Mesendoderm (in vitro differentiated cells): ENCODE results near the gene PMEPA1.

Experiments used
- DNase-seq: peaks from one replicate; pipeline ENCODE4 v3.0.0; 2013
- H2AK5ac ChIP-seq: 2 replicates; pipeline ENCODE4 v1.6.1; 2013; ENCODE audit warnings: low read length, inconsistent platforms
- H2BK120ac ChIP-seq: 2 replicates; pipeline ENCODE4 v1.6.1; 2013; ENCODE audit warnings: low read depth, mild to moderate bottlenecking, low read length, moderate library complexity, mixed read lengths
- H2BK15ac ChIP-seq: replicated peaks from 2 replicates; pipeline ENCODE4 v1.6.1; 2013; ENCODE audit warnings: low read depth, mild to moderate bottlenecking, moderate library complexity
- H2BK5ac ChIP-seq: 2 replicates; pipeline ENCODE4 v1.6.1; 2013; ENCODE audit warnings: low read length, inconsistent platforms
- H3K18ac ChIP-seq: 2 replicates; pipeline ENCODE4 v1.6.1; 2013; ENCODE audit warnings: mild to moderate bottlenecking, low read length, mixed read lengths
- H3K23ac ChIP-seq: one replicate; pipeline ENCODE4 v1.6.1; 2013; ENCODE audit warnings: low read length
- H3K27ac ChIP-seq: 2 replicates; pipeline ENCODE4 v1.5.1; 2013; ENCODE audit warnings: low read depth, mild to moderate bottlenecking, inconsistent platforms, low read length, moderate library complexity
- H3K27me3 ChIP-seq: 2 replicates; pipeline ENCODE4 v1.6.1; 2013; ENCODE audit warnings: low read length, control low read depth, mild to moderate bottlenecking, inconsistent platforms; ENCODE audit not compliant: insufficient read depth, poor library complexity
- H3K36me3 ChIP-seq: 2 replicates; pipeline ENCODE4 v1.6.1; 2013; ENCODE audit warnings: low read length, inconsistent platforms; ENCODE audit not compliant: control insufficient read depth, insufficient read depth
- H3K4ac ChIP-seq: one replicate; pipeline ENCODE4 v1.6.1; 2013; ENCODE audit warnings: low read depth, mild to moderate bottlenecking, low read length, moderate library complexity
- H3K4me1 ChIP-seq: 2 replicates; pipeline ENCODE4 v1.6.1; 2013; ENCODE audit warnings: low read depth, low read length, inconsistent platforms; ENCODE audit not compliant: control insufficient read depth
- H3K4me2 ChIP-seq: 2 replicates; pipeline ENCODE4 v1.6.1; 2013; ENCODE audit warnings: low read length
- H3K4me3 ChIP-seq: 2 replicates; pipeline ENCODE4 v1.5.1; 2013; ENCODE audit warnings: mild to moderate bottlenecking, low read length
- H3K56ac ChIP-seq: one replicate; pipeline ENCODE4 v1.6.1; 2013; ENCODE audit warnings: low read length
- H3K79me1 ChIP-seq: 2 replicates; pipeline ENCODE4 v1.6.1; 2013; ENCODE audit warnings: low read length, inconsistent platforms
- H3K79me2 ChIP-seq: 2 replicates; pipeline ENCODE4 v1.6.1; 2013; ENCODE audit warnings: mild to moderate bottlenecking, low read length; ENCODE audit not compliant: control insufficient read depth, insufficient read depth
- H3K9ac ChIP-seq: 2 replicates; pipeline ENCODE4 v1.6.1; 2013; ENCODE audit warnings: low read length, inconsistent platforms
- H4K5ac ChIP-seq: one replicate; pipeline ENCODE4 v1.6.1; 2013; ENCODE audit warnings: low read length
- H4K8ac ChIP-seq: one replicate; pipeline ENCODE4 v1.6.1; 2013; ENCODE audit warnings: low read depth, mild to moderate bottlenecking, control low read depth, low read length, moderate library complexity
- WGBS: extraction: QIAGEN DNeasy Blood & Tissue Kit; methylation state at CpG from one replicate; pipeline ENCODE4 v1.1.7; 2013; ENCODE audit warnings: low lambda C conversion rate, missing lambda C conversion rate; ENCODE audit not compliant: insufficient coverage; ENCODE audit errors: extremely low coverage; 5-methylcytosine and 5-hydroxymethylcytosine counted together

The PMEPA1 gene

DNA sequence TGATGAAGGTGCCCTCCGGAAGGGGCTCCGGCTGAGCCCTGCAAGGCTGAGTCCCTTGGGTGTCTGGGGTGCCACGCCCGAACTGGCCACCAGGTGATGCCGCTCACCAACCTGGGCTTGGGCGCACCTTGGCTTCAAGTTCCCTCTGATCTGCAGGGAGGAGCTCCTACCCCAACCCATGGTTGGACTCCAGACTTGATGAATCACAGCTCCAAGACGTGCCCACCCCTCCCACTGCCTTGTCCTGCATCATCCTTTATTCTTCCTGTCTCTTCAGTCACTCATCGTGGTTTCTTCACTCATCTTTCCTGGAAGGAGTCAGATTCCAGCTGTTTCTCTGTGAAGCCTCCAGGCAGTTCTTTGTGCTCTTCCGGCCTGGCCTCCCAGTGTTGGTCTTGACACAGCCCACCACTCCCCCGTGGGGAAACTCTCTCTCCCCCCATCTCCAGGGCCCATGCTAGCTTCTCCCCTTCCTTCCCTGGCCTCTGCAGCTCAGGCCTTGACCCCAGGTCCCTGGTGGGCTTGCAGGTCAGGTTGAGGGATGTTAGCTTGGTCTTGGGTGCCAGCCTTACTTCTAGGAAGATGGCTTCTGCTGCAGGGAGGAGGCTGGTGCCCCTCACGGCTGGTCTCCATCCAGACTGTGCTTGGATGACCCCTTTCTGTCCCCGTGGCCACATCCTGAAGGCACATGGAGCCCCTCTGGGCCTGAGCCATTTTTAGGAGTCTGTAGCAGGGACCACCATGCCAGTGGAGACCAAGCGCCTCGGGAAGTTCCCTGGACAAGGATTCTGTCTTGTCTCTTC is 87.0 kb downstream of the PMEPA1 start:
- Histone ChIP-seq H2BK120ac (no peak overlapping the region), H3K18ac (no peak overlapping the region), H3K4me3 (no peak overlapping the region), H3K4me2 (no peak overlapping the region), H3K27ac (no peak overlapping the region), H3K4me1 (no peaks in the 10 kb centered on the region), H2BK15ac (no peak overlapping the region), H3K79me1 (no peaks in the 10 kb centered on the region), H3K56ac (no peak overlapping the region), H3K9ac (no peak overlapping the region), H4K5ac (no peak overlapping the region), H3K36me3 (no peaks in the 10 kb centered on the region), H2BK5ac (no peak overlapping the region), H3K79me2 (no peaks in the 10 kb centered on the region), H2AK5ac (no peak overlapping the region), H3K23ac (no peak overlapping the region), H4K8ac (no peak overlapping the region), H3K4ac (no peak overlapping the region), H3K27me3 (no peaks in the 10 kb centered on the region)
- no CpG with 5 or more reads among the region's 14 CpGs for WGBS
- peak; percentile 85 for DNase-seq

DNA sequence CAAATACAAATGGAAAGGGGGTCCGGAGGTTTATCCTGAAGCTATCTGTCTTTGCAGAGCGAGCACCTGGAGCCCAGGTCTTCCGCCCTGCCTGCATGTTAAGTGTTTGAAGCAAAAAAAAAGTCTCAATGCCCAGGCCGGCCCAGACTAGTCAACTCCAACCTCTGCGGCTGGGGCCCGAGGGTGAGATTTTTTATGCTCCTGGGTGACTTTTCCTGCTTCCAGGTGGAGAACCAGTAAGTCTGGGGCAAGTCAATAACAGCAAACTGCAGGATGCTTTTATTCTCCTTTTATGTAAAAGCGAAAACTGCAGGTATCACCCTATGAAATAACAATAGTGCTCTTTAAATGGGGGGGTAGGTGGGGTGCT is 87.6 kb downstream of the PMEPA1 start:
- Histone ChIP-seq H3K4me1 (no peaks in the 10 kb centered on the region), H4K8ac (no peak overlapping the region), H3K4ac (no peak overlapping the region), H3K56ac (no peak overlapping the region), H3K18ac (no peak overlapping the region), H3K4me3 (no peak overlapping the region), H2AK5ac (no peak overlapping the region), H3K79me2 (no peaks in the 10 kb centered on the region), H3K36me3 (no peaks in the 10 kb centered on the region), H3K79me1 (no peaks in the 10 kb centered on the region), H2BK15ac (no peak overlapping the region), H2BK120ac (no peak overlapping the region), H4K5ac (no peak overlapping the region), H3K4me2 (no peak overlapping the region), H3K9ac (no peak overlapping the region), H3K27me3 (no peaks in the 10 kb centered on the region), H2BK5ac (no peak overlapping the region), H3K23ac (no peak overlapping the region), H3K27ac (no peak overlapping the region)
- no peak for DNase-seq
- no CpG with 5 or more reads among the region's 7 CpGs for WGBS

- no peak overlapping the region for H3K27ac ChIP-seq
- no peak overlapping the region for H2BK120ac ChIP-seq
- no peak overlapping the region for H3K4me2 ChIP-seq
- no peak overlapping the region for H2AK5ac ChIP-seq
- H3K79me1 ChIP-seq: no peaks in the 10 kb centered on the region
- H3K9ac ChIP-seq: no peak overlapping the region
- DNase-seq: no peak
- H2BK15ac ChIP-seq: no peak overlapping the region
- no peak overlapping the region for H2BK5ac ChIP-seq
- H3K18ac ChIP-seq: no peak overlapping the region
- no peak overlapping the region for H4K5ac ChIP-seq
- no peaks in the 10 kb centered on the region for H3K4me1 ChIP-seq
- no CpG with 5 or more reads among the region's 16 CpGs for WGBS
- no peak overlapping the region for H3K4ac ChIP-seq
- no peak overlapping the region for H3K4me3 ChIP-seq
- no peak overlapping the region for H3K23ac ChIP-seq
- H3K79me2 ChIP-seq: no peaks in the 10 kb centered on the region
- no peaks in the 10 kb centered on the region for H3K36me3 ChIP-seq
- H3K27me3 ChIP-seq: no peaks in the 10 kb centered on the region
- H4K8ac ChIP-seq: no peak overlapping the region
- H3K56ac ChIP-seq: no peak overlapping the region
Measured at GRCh38 chr20:57621421-57622200, 88.2 kb downstream of the PMEPA1 start.

DNA sequence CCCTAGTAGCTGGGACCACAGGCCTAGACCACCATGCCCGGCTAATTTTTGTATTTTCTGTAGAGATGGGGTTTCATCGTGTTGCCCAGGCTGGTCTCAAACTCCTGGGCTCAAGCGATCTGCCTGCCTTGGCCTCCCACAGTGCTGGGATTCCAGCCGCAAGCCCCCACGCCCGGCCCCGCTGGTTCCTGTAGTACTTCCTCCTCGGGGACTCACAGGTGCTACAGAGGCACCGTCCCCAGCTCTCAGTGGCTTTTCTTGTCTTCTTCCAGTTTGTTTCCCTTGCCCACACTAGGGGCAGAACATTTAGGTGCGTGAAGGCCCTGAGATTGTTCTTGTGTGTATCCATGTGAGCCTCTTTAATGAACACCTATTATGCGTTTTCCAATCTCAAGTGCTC is 88.8 kb downstream of the PMEPA1 start:
- Histone ChIP-seq H3K56ac (no peak overlapping the region), H3K79me1 (no peaks in the 10 kb centered on the region), H2BK120ac (no peak overlapping the region), H3K4me3 (no peak overlapping the region), H3K27ac (no peak overlapping the region), H3K79me2 (no peaks in the 10 kb centered on the region), H4K5ac (no peak overlapping the region), H3K4me2 (no peak overlapping the region), H3K18ac (no peak overlapping the region), H3K23ac (no peak overlapping the region), H4K8ac (no peak overlapping the region), H3K4me1 (no peaks in the 10 kb centered on the region), H2BK5ac (no peak overlapping the region), H3K4ac (no peak overlapping the region), H3K36me3 (no peaks in the 10 kb centered on the region), H3K27me3 (no peaks in the 10 kb centered on the region), H2BK15ac (no peak overlapping the region), H2AK5ac (no peak overlapping the region), H3K9ac (no peak overlapping the region)
- WGBS: no CpG with 5 or more reads among the region's 11 CpGs
- no peak for DNase-seq

DNA sequence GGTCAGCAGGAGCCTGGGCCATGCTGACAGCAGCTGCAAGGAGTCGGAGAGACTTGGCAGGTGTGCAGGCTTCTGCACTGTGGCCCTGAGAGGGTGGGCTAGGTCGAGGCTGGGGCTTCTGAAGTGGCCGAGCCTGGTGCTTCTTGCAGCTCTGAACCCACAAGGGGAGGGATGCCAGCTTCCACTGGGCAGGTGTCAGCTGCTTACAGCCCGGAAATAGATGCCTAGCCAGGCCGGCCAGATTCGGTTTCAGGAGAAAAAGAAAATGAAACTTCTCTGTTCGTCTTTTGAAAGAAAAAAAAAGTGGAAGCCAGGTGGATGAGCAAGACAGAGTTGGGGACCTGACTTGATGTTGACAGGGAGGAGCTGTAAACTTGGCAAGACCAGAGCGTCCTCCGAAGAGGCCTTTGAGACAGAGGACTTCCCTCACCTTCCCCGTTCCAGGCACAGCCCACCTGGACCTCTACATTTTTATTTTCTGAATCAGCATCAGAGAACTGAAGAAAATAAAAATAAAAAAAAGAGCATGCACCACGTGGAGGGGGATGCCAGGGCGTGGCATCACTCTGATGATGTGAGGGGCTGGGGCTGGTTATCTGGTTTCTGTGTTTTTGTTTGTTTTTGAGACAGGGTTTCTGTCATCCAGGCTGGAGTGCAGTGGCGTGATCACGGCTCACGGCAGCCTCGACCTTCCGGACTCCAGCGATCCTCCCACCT is 89.4 kb downstream of the PMEPA1 start, which contains the start of gene ZBP1:
TSS of gene ZBP1 (minus strand) at position 153 of the 717 bp plus-strand sequence. CDS start at position 22, 131 bp downstream.
- no CpG with 5 or more reads among the region's 18 CpGs for WGBS
- Histone ChIP-seq H3K9ac (no peak within 1 kb of the TSS), H2BK15ac (no peak within 1 kb of the TSS), H2BK120ac (no peak within 1 kb of the TSS), H3K4me1 (no peaks in the 10 kb centered on the region), H2BK5ac (no peak within 1 kb of the TSS), H4K8ac (no peak within 1 kb of the TSS), H3K18ac (no peak within 1 kb of the TSS), H3K27ac (no peak within 1 kb of the TSS), H3K27me3 (no peaks in the 10 kb centered on the region), H3K79me2 (no peaks in the 10 kb centered on the region), H3K4ac (no peak within 1 kb of the TSS), H3K4me3 (no peak within 1 kb of the TSS), H3K79me1 (no peaks in the 10 kb centered on the region), H3K36me3 (no peaks in the 10 kb centered on the region), H3K23ac (no peak within 1 kb of the TSS), H3K56ac (no peak within 1 kb of the TSS), H4K5ac (no peak within 1 kb of the TSS), H2AK5ac (no peak within 1 kb of the TSS), H3K4me2 (no peak within 1 kb of the TSS)
- no peak for DNase-seq
